HEK293 (cell line): ENCODE results near the gene KIF5A.
"Not testable (repeated sequence)": the region's sequence is repeated elsewhere in the genome, so short reads cannot be mapped to it uniquely, and the experiment has no call there.

Experiments used
- CTCF ChIA-PET: fragments of 350-600 bp; formaldehyde crosslinking; extraction: SDS; loops from one replicate; lab custom pipeline; 2021; ENCODE audit warnings: antibody characterized with exemption; lab: Yijun Ruan, JAX
- POLR2A ChIA-PET: fragments of 300-600 bp; formaldehyde crosslinking; extraction: SDS; loops from one replicate; lab custom pipeline; 2020; ENCODE audit warnings: antibody characterized with exemption, inconsistent platforms; lab: Yijun Ruan, JAX
- H3K27ac ChIP-seq: fragments of 200-500 bp; sonication (Bioruptor generic); 2 replicates; pipeline ENCODE4 v1.5.1; 2014; ENCODE audit warnings: low read depth, low read length, control low read depth, inconsistent platforms; ENCODE audit errors: extremely low read depth
- H3K36me3 ChIP-seq, 2 experiments: fragments of 200-500 bp in 1 of 2; sonication (Bioruptor generic) in 1 of 2; 1 replicate in 1 of 2; 2 replicates in 1 of 2; pipeline ENCODE4 v1.5.1; 2014 to 2017; ENCODE audit warnings: inconsistent platforms in 2 of 2, low read length in 2 of 2; ENCODE audit not compliant: control insufficient read depth in 2 of 2, insufficient read depth in 1 of 2
- H3K4me1 ChIP-seq: fragments of 200-500 bp; sonication (Bioruptor generic); 2 replicates; pipeline ENCODE4 v1.5.1; 2014; ENCODE audit warnings: mild to moderate bottlenecking, low read length, inconsistent platforms; ENCODE audit not compliant: control insufficient read depth, insufficient read depth
- H3K4me3 ChIP-seq: 2 replicates; pipeline ENCODE4 v1.5.1; 2011; ENCODE audit warnings: low read depth, mild to moderate bottlenecking, control low read depth, low read length, moderate library complexity
- H3K9me3 ChIP-seq: fragments of 200-500 bp; sonication (Bioruptor generic); 2 replicates; pipeline ENCODE4 v1.5.1; 2014; ENCODE audit warnings: low read depth, low read length, inconsistent platforms; ENCODE audit not compliant: control insufficient read depth, insufficient read depth
- HOXA7 ChIP-seq: sonication (generic); formaldehyde crosslinking; IDR thresholded peaks from 2 replicates; pipeline ENCODE4 v1.8.1; 2022; ENCODE audit warnings: missing genetic modification reagents, borderline replicate concordance
- KLF8 ChIP-seq: fragments of 450-650 bp; formaldehyde crosslinking; IDR thresholded peaks from 2 replicates; pipeline ENCODE4 v1.5.1; 2016; ENCODE audit warnings: missing biosample characterization, missing genetic modification characterization
- WT1 ChIP-seq: fragments of 450-650 bp; formaldehyde crosslinking; IDR thresholded peaks from 2 replicates; pipeline ENCODE4 v1.5.1; 2016; ENCODE audit warnings: missing biosample characterization, missing genetic modification characterization
- ZBTB17 ChIP-seq: fragments of 450-650 bp; formaldehyde crosslinking; IDR thresholded peaks from 2 replicates; pipeline ENCODE4 v1.5.1; 2016; ENCODE audit warnings: missing biosample characterization, missing genetic modification characterization
- ZIC2 ChIP-seq: fragments of 450-650 bp; formaldehyde crosslinking; IDR thresholded peaks from 2 replicates; pipeline ENCODE4 v1.5.1; 2016; ENCODE audit warnings: missing biosample characterization, missing genetic modification characterization
- ZNF112 ChIP-seq: fragments of 450-650 bp; formaldehyde crosslinking; IDR thresholded peaks from 2 replicates; pipeline ENCODE4 v1.5.0; 2017; ENCODE audit warnings: missing biosample characterization, missing genetic modification characterization
- ZNF23 ChIP-seq: fragments of 450-650 bp; formaldehyde crosslinking; IDR thresholded peaks from 2 replicates; pipeline ENCODE4 v1.5.1; 2016; ENCODE audit warnings: missing biosample characterization, missing genetic modification characterization, borderline replicate concordance
- ZNF341 ChIP-seq: fragments of 450-650 bp; formaldehyde crosslinking; IDR thresholded peaks from 2 replicates; pipeline ENCODE4; 2016; ENCODE audit warnings: low read depth, missing biosample characterization, missing genetic modification characterization
- ZNF560 ChIP-seq: fragments of 450-650 bp; formaldehyde crosslinking; IDR thresholded peaks from 2 replicates; pipeline ENCODE4 v1.5.1; 2017; ENCODE audit warnings: missing biosample characterization, missing genetic modification characterization, borderline replicate concordance
- ZNF623 ChIP-seq: fragments of 450-650 bp; formaldehyde crosslinking; IDR thresholded peaks from 2 replicates; pipeline ENCODE4 v1.5.1; 2016; ENCODE audit warnings: missing biosample characterization, missing genetic modification characterization
- ZNF654 ChIP-seq: fragments of 450-650 bp; formaldehyde crosslinking; IDR thresholded peaks from 2 replicates; pipeline ENCODE4 v1.5.1; 2016; ENCODE audit warnings: low read depth, missing biosample characterization, missing genetic modification characterization
- ZNF777 ChIP-seq: fragments of 450-650 bp; formaldehyde crosslinking; IDR thresholded peaks from 2 replicates; pipeline ENCODE4 v1.5.1; 2017; ENCODE audit warnings: missing biosample characterization, missing genetic modification characterization, borderline replicate concordance
- ZNF785 ChIP-seq: fragments of 450-650 bp; formaldehyde crosslinking; IDR thresholded peaks from 2 replicates; pipeline ENCODE4 v1.5.1; 2016; ENCODE audit warnings: missing biosample characterization, missing genetic modification characterization
- TF ChIP-seq, protein P1 (sequence below): fragments of 450-650 bp; formaldehyde crosslinking; IDR thresholded peaks from 2 replicates; pipeline ENCODE4 v1.5.1; 2016; ENCODE audit warnings: missing biosample characterization, missing genetic modification characterization
- TF ChIP-seq, protein P2 (sequence below): fragments of 450-650 bp; formaldehyde crosslinking; IDR thresholded peaks from 2 replicates; pipeline ENCODE4 v1.5.1; 2016; ENCODE audit warnings: missing biosample characterization, missing genetic modification characterization
- TF ChIP-seq, protein P3 (sequence below): fragments of 450-650 bp; formaldehyde crosslinking; IDR thresholded peaks from 2 replicates; pipeline ENCODE4 v1.5.1; 2016; ENCODE audit warnings: missing biosample characterization, missing genetic modification characterization
- TF ChIP-seq, protein P4 (sequence below): fragments of 450-650 bp; formaldehyde crosslinking; IDR thresholded peaks from 2 replicates; pipeline ENCODE4 v1.5.1; 2016; ENCODE audit warnings: missing biosample characterization, missing genetic modification characterization, borderline replicate concordance
- TF ChIP-seq, protein P5 (sequence below): fragments of 450-650 bp; formaldehyde crosslinking; IDR thresholded peaks from 2 replicates; pipeline ENCODE4 v1.5.1; 2017; ENCODE audit warnings: missing biosample characterization, missing genetic modification characterization

KIF5A gene

DNA sequence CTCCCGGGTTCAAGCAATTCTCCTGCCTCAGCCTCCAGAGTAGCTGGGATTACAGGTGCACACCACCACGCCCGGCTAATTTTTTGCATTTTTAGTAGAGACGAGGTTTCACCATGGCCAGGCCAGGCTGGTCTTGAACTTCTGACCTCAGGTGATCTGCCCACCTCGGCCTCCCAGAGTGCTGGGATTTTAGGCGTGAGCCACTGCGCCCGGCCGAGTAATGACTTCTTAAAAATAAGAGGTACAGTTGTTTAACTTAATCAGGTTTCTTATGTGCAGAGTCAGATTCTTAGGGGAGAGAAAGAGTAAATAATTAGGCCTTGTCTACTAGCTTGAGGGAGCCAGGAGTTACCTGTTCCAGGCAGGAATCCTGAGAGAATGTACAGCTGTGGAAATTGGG lies 35.6 kb upstream of the KIF5A start:
- ChIA-PET POLR2A (interaction anchor here (1.0 to 1.5 kb wide), 3 partner anchors 10 to 17 kb away, joined by 3 read pairs; no protein-coding TSS in a partner anchor), CTCF (interaction anchor here (0.5 to 0.7 kb wide), 2 partner anchors 17 to 23 kb away, joined by 4 read pairs; no protein-coding TSS in a partner anchor)
- not testable (repeated sequence) for H3K27ac ChIP-seq

DNA sequence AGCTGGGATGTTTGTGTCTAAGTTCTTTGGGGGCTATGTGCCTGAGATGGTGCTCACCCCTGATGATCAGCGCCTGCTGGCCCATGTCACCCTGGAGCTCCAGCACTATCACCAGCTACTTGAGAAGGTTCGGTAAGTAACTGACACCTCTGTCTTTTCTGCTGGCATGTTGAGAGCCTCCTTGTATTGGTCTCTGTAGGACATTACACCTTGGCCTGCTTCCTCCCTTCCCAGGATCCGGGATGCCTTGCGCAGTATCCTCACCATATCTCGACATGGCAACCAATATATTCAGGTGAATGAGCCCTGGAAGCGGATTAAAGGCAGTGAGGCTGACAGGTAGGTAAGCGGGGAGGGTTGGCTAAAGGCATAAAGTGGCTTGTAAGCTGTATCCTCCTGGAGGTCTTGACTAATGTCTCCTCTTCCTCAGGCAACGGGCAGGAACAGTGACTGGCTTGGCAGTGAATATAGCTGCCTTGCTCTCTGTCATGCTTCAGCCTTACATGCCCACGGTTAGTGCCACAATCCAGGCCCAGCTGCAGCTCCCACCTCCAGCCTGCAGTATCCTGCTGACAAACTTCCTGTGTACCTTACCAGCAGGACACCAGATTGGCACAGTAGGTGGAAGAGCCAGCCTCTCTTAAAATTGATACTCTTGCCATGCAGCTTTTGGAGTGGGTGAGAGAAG lies 35.0 kb upstream of the KIF5A start:
- Histone ChIP-seq H3K4me1 (no peaks in the 10 kb centered on the region), H3K9me3 (no peaks in the 10 kb centered on the region), H3K27ac (no peak overlapping the region; the same call in 1 of the 2 replicates), H3K4me3 (no peak overlapping the region), H3K36me3 (peaks cover 48 to 90% of the 10 kb centered on the region in 2 experiments)
- POLR2A ChIA-PET, result interaction anchor here (1.0 to 2.4 kb wide), 4 partner anchors 11 to 18 kb away, joined by 3 to 15 read pairs (median 3); no protein-coding TSS in a partner anchor
- CTCF ChIA-PET, result interaction anchor here (0.5 to 0.9 kb wide), 3 partner anchors 18 to 59 kb away, joined by 3 to 4 read pairs (median 4); no protein-coding TSS in a partner anchor
- TF ChIP-seq ZIC2 (tag by site-specific recombination), result peak; percentile 95
- peak; percentile 33; the same call in 1 of the 2 replicates for TF ChIP-seq ZNF341 (tag by site-specific recombination)
- no peak for TF ChIP-seq ZBTB17 (tag by site-specific recombination)

More for the DNA sequence above, 35.6 kb upstream of the KIF5A start:
- not testable (repeated sequence) for H3K4me1 ChIP-seq, H3K9me3 ChIP-seq, H3K4me3 ChIP-seq
- peaks cover 51 to 94% of the 10 kb centered on the region in 2 experiments for H3K36me3 ChIP-seq

DNA sequence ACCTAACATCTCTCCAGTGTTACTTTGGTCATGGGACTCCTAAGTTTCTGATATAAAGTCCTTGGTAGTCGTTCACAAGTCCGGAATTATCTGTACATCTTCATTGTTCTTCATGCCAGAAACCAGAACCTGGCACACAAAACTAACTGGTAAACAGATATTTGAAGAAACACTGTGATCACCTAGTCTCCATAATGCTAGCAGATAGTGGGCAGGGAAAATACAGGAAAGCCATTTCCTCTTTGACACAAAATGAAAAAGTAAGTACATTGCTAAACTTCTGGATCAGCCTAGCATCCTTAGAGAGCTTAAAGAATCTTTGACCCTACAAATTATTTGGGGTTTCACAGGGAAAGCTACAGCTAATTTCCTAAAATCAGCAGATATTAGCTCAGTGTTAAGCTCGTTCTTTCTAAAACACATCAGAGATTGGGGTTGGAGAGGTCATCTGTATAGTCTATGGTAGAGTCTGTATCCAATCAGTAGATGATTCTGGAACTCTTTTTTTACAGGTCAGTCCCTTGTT lies 34.4 kb upstream of the KIF5A start:
- H3K9me3 ChIP-seq, result no peaks in the 10 kb centered on the region
- H3K36me3 ChIP-seq, result peaks cover 48 to 85% of the 10 kb centered on the region in 2 experiments
- no peaks in the 10 kb centered on the region for H3K4me1 ChIP-seq
- ChIA-PET CTCF (interaction anchor here (0.6 to 1.1 kb wide), 4 partner anchors 53 to 880 kb away, joined by 3 to 5 read pairs (median 4); no protein-coding TSS in a partner anchor), POLR2A (interaction anchor here (1.5 to 2.4 kb wide), 2 partner anchors 12 to 18 kb away, joined by 3 to 15 read pairs; no protein-coding TSS in a partner anchor)
- TF ChIP-seq ZNF654, result no peak
- no peak for TF ChIP-seq ZNF560 (tag by site-specific recombination)
- no peak for TF ChIP-seq HOXA7
- no peak for TF ChIP-seq ZNF23 (tag by site-specific recombination)
- TF ChIP-seq ZNF777, result no peak
- TF ChIP-seq, protein P1, sequence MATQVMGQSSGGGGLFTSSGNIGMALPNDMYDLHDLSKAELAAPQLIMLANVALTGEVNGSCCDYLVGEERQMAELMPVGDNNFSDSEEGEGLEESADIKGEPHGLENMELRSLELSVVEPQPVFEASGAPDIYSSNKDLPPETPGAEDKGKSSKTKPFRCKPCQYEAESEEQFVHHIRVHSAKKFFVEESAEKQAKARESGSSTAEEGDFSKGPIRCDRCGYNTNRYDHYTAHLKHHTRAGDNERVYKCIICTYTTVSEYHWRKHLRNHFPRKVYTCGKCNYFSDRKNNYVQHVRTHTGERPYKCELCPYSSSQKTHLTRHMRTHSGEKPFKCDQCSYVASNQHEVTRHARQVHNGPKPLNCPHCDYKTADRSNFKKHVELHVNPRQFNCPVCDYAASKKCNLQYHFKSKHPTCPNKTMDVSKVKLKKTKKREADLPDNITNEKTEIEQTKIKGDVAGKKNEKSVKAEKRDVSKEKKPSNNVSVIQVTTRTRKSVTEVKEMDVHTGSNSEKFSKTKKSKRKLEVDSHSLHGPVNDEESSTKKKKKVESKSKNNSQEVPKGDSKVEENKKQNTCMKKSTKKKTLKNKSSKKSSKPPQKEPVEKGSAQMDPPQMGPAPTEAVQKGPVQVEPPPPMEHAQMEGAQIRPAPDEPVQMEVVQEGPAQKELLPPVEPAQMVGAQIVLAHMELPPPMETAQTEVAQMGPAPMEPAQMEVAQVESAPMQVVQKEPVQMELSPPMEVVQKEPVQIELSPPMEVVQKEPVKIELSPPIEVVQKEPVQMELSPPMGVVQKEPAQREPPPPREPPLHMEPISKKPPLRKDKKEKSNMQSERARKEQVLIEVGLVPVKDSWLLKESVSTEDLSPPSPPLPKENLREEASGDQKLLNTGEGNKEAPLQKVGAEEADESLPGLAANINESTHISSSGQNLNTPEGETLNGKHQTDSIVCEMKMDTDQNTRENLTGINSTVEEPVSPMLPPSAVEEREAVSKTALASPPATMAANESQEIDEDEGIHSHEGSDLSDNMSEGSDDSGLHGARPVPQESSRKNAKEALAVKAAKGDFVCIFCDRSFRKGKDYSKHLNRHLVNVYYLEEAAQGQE (tag by site-specific recombination), result no peak
- TF ChIP-seq ZNF623, result no peak
- TF ChIP-seq, protein P2, sequence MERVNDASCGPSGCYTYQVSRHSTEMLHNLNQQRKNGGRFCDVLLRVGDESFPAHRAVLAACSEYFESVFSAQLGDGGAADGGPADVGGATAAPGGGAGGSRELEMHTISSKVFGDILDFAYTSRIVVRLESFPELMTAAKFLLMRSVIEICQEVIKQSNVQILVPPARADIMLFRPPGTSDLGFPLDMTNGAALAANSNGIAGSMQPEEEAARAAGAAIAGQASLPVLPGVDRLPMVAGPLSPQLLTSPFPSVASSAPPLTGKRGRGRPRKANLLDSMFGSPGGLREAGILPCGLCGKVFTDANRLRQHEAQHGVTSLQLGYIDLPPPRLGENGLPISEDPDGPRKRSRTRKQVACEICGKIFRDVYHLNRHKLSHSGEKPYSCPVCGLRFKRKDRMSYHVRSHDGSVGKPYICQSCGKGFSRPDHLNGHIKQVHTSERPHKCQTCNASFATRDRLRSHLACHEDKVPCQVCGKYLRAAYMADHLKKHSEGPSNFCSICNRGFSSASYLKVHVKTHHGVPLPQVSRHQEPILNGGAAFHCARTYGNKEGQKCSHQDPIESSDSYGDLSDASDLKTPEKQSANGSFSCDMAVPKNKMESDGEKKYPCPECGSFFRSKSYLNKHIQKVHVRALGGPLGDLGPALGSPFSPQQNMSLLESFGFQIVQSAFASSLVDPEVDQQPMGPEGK (tag by site-specific recombination), result no peak
- TF ChIP-seq, protein P3, sequence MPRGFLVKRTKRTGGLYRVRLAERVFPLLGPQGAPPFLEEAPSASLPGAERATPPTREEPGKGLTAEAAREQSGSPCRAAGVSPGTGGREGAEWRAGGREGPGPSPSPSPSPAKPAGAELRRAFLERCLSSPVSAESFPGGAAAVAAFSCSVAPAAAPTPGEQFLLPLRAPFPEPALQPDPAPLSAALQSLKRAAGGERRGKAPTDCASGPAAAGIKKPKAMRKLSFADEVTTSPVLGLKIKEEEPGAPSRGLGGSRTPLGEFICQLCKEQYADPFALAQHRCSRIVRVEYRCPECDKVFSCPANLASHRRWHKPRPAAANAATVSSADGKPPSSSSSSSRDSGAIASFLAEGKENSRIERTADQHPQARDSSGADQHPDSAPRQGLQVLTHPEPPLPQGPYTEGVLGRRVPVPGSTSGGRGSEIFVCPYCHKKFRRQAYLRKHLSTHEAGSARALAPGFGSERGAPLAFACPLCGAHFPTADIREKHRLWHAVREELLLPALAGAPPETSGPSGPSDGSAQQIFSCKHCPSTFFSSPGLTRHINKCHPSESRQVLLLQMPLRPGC (tag by site-specific recombination), result no peak
- no peak for TF ChIP-seq KLF8 (tag by site-specific recombination)
- TF ChIP-seq ZNF785 (tag by site-specific recombination), result no peak
- no peak for TF ChIP-seq WT1 (tag by site-specific recombination)
- TF ChIP-seq, protein P4, sequence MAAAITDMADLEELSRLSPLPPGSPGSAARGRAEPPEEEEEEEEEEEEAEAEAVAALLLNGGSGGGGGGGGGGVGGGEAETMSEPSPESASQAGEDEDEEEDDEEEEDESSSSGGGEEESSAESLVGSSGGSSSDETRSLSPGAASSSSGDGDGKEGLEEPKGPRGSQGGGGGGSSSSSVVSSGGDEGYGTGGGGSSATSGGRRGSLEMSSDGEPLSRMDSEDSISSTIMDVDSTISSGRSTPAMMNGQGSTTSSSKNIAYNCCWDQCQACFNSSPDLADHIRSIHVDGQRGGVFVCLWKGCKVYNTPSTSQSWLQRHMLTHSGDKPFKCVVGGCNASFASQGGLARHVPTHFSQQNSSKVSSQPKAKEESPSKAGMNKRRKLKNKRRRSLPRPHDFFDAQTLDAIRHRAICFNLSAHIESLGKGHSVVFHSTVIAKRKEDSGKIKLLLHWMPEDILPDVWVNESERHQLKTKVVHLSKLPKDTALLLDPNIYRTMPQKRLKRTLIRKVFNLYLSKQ (tag by site-specific recombination), result no peak
- TF ChIP-seq, protein P5, sequence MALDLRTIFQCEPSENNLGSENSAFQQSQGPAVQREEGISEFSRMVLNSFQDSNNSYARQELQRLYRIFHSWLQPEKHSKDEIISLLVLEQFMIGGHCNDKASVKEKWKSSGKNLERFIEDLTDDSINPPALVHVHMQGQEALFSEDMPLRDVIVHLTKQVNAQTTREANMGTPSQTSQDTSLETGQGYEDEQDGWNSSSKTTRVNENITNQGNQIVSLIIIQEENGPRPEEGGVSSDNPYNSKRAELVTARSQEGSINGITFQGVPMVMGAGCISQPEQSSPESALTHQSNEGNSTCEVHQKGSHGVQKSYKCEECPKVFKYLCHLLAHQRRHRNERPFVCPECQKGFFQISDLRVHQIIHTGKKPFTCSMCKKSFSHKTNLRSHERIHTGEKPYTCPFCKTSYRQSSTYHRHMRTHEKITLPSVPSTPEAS (tag by site-specific recombination), result no peak
- TF ChIP-seq ZNF112 (tag by site-specific recombination), result no peak
- no peak overlapping the region for H3K4me3 ChIP-seq
- H3K27ac ChIP-seq, result no peak overlapping the region
